ENCODE data around the gene TCF7L1. TPM values are rescaled to one million over a fixed set of nuclear protein-coding genes. Genes with fewer than 3 reads are reported as not detected.

Gene TCF7L1
- total RNA-seq, 4 donors from 2014 or later: 1.1 to 3.9 (median 2.8) TPM

DNA sequence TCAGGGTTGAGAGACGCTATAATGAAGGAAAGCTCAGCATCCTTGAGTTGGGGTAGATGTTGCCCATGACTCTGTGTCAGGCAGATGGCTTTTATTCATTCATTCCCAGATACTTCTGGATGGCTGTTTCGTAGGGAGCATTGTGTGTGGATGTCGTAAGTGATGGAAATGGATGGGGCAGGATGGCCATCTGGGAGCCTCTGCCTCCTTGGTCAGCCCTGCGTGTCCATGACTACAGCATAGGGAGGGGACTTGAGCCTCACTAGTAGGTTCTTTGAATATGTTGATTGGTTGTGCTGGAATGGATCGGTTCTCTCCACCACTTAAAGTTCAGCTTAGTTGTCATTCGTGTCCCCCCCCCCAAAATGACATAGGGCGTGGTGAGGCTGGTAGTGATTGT is 149.7 kb downstream of the TCF7L1 start:
- Histone ChIP-seq H3K27me3 (no peaks in the 10 kb centered on the region), H3K36me3 (peaks cover 0 to 3% of the 10 kb centered on the region in 2 donors), H3K9me3 (no peaks in the 10 kb centered on the region), H3K4me3 (no peak overlapping the region), H3K27ac (no peak overlapping the region), H3K4me1 (peaks cover 0 to 4% of the 10 kb centered on the region in 2 donors)
- no peak for DNase-seq
- in situ Hi-C loops (cut with MboI; ENCODE audit: low sequenced_read_pairs in 4 of 4): loop anchor here in 3 of 4 donors (5.0 to 25.0 kb wide), 4 partner anchors 146 to 796 kb away; no protein-coding TSS in a partner anchor
- intact Hi-C loops (cut with DNase I; ENCODE audit: low total_unique reads): no loop called here
- no peak for TF ChIP-seq POLR2A (IDR thresholded peaks at IDR 0.05)
- TF ChIP-seq, protein P1, sequence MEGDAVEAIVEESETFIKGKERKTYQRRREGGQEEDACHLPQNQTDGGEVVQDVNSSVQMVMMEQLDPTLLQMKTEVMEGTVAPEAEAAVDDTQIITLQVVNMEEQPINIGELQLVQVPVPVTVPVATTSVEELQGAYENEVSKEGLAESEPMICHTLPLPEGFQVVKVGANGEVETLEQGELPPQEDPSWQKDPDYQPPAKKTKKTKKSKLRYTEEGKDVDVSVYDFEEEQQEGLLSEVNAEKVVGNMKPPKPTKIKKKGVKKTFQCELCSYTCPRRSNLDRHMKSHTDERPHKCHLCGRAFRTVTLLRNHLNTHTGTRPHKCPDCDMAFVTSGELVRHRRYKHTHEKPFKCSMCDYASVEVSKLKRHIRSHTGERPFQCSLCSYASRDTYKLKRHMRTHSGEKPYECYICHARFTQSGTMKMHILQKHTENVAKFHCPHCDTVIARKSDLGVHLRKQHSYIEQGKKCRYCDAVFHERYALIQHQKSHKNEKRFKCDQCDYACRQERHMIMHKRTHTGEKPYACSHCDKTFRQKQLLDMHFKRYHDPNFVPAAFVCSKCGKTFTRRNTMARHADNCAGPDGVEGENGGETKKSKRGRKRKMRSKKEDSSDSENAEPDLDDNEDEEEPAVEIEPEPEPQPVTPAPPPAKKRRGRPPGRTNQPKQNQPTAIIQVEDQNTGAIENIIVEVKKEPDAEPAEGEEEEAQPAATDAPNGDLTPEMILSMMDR (IDR thresholded peaks at IDR 0.05 in 4 of 5, conservative IDR thresholded peaks at IDR 0.05 in 1 of 5): no peak
- ATAC-seq: no peak

- Histone ChIP-seq H3K4me3 (no peak overlapping the region), H3K27me3 (no peaks in the 10 kb centered on the region), H3K27ac (no peak overlapping the region), H3K4me1 (no peaks in the 10 kb centered on the region), H3K36me3 (peaks cover 0 to 3% of the 10 kb centered on the region in 2 donors), H3K9me3 (no peaks in the 10 kb centered on the region)
- DNase-seq: no peak
- TF ChIP-seq POLR2A (IDR thresholded peaks at IDR 0.05): no peak
- TF ChIP-seq, protein P1 (IDR thresholded peaks at IDR 0.05 in 4 of 5, conservative IDR thresholded peaks at IDR 0.05 in 1 of 5): no peak
- intact Hi-C loops (cut with DNase I; ENCODE audit: low total_unique reads): loop anchor here (2.0 kb wide), 1 partner anchor 17 kb away; no protein-coding TSS in a partner anchor
- in situ Hi-C loops (cut with MboI; ENCODE audit: low sequenced_read_pairs in 4 of 4): loop anchor here in 3 of 4 donors (5.0 to 25.0 kb wide), 4 partner anchors 146 to 796 kb away; no protein-coding TSS in a partner anchor
- ATAC-seq: no peak
Observed at GRCh38 chr2:85283641-85284040, 150.4 kb downstream of the TCF7L1 start.

DNA sequence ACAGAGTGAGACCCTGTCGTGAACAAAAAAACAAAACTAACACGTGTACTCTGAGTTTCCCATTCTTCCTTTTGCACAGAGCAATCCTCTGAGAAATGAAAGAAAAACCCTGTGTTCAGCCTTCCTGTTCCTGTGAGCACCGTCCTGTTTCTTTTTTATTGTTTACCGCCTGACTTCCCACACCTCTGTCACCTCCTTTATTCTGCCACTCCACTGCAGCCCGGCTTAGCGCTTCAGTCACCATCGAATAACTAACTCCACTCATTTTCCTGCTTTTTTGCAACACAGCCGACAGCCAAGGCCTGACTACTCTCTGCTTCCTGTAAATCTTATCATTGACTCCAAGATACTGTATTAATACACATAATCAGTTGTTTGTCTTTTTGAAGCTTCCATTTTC is 153.7 kb downstream of the TCF7L1 start:
- ATAC-seq: no peak
- no peaks in the 10 kb centered on the region for H3K9me3 ChIP-seq
- H3K4me3 ChIP-seq: no peak overlapping the region
- TF ChIP-seq POLR2A (IDR thresholded peaks at IDR 0.05): no peak
- TF ChIP-seq, protein P1 (IDR thresholded peaks at IDR 0.05 in 4 of 5, conservative IDR thresholded peaks at IDR 0.05 in 1 of 5): no peak
- DNase-seq: no peak
- peaks cover 0 to 3% of the 10 kb centered on the region in 2 donors for H3K36me3 ChIP-seq
- intact Hi-C loops (cut with DNase I; ENCODE audit: low total_unique reads): loop anchor here (5.0 kb wide), 1 partner anchor 220 kb away; no protein-coding TSS in a partner anchor
- no peaks in the 10 kb centered on the region for H3K27me3 ChIP-seq
- H3K4me1 ChIP-seq: no peaks in the 10 kb centered on the region
- no peak overlapping the region for H3K27ac ChIP-seq
- in situ Hi-C loops (cut with MboI; ENCODE audit: low sequenced_read_pairs in 4 of 4): loop anchor here in 3 of 4 donors (5.0 to 25.0 kb wide), 4 partner anchors 162 to 800 kb away; no protein-coding TSS in a partner anchor

- intact Hi-C loops (cut with DNase I; ENCODE audit: low total_unique reads) (loop anchor here (5.0 kb wide), 1 partner anchor 220 kb away; no protein-coding TSS in a partner anchor), in situ Hi-C loops (cut with MboI; ENCODE audit: low sequenced_read_pairs in 4 of 4) (loop anchor here in 3 of 4 donors (5.0 to 25.0 kb wide), 4 partner anchors 163 to 800 kb away; no protein-coding TSS in a partner anchor)
- ATAC-seq (no peak), DNase-seq (no peak)
- Histone ChIP-seq H3K4me1 (no peaks in the 10 kb centered on the region), H3K9me3 (no peaks in the 10 kb centered on the region), H3K4me3 (no peak overlapping the region), H3K27ac (no peak overlapping the region), H3K27me3 (no peaks in the 10 kb centered on the region), H3K36me3 (peaks cover 0 to 3% of the 10 kb centered on the region in 2 donors)
- TF ChIP-seq, protein P1 (IDR thresholded peaks at IDR 0.05 in 4 of 5, conservative IDR thresholded peaks at IDR 0.05 in 1 of 5): no peak
- no peak for TF ChIP-seq POLR2A (IDR thresholded peaks at IDR 0.05)
Observed at GRCh38 chr2:85287721-85288120, 154.5 kb downstream of the TCF7L1 start.
